Caco-2 (cell line): ENCODE measurements around the gene RTN4RL1. TPM values are rescaled to one million over a fixed set of nuclear protein-coding genes. Genes with fewer than 3 reads are reported as not detected.

ENCODE experiments used
- BruUV-seq: library from RNA; stranded (reverse); fragments of 400-500 nt; replicated peaks from 2 replicates; lab custom pipeline; 2021; lab: Mats Ljungman, UMichigan
- CTCF ChIA-PET: fragments of 300-600 bp; sonication (Branson Sonifier 250); formaldehyde crosslinking; loops from one replicate; lab custom pipeline; 2022; ENCODE audit warnings: antibody characterized with exemption; lab: Charles Lee
- POLR2A ChIA-PET: fragments of 300-600 bp; sonication (Branson Sonifier 250); formaldehyde crosslinking; loops from one replicate; lab custom pipeline; 2022; ENCODE audit warnings: antibody characterized with exemption; lab: Charles Lee
- DNase-seq, 2 experiments: peaks; one replicate each; pipeline versions ENCODE4 v3.0.0 to v3.0.0-alpha.2; 2020 to 2022
- H3K27me3 ChIP-seq: replicated peaks from 2 replicates; pipeline ENCODE4 v1.6.0; 2011; ENCODE audit warnings: low read length; ENCODE audit not compliant: control insufficient read depth, insufficient read depth
- H3K36me3 ChIP-seq: 2 replicates; pipeline ENCODE4 v1.5.1; 2011; ENCODE audit warnings: low read length; ENCODE audit not compliant: control insufficient read depth, insufficient read depth
- H3K4me1 ChIP-seq: fragments of 250-450 bp; sonication (Bioruptor Pico); 2 replicates; pipeline ENCODE4 v1.5.1; 2020; ENCODE audit warnings: mild to moderate bottlenecking
- H3K4me3 ChIP-seq: 2 replicates; pipeline ENCODE4 v1.5.1; 2011; ENCODE audit warnings: low read depth, mild to moderate bottlenecking, control low read depth, low read length
- H3K9me3 ChIP-seq: fragments of 250-450 bp; sonication (Bioruptor Pico); 2 replicates; pipeline ENCODE4 v1.5.1; 2020; ENCODE audit warnings: mild to moderate bottlenecking, moderate library complexity
- H3K27ac Mint-ChIP-seq: one replicate; pipeline ENCODE4 v1.8.0; 2022; ENCODE audit warnings: mixed read lengths; ENCODE audit not compliant: unreplicated experiment
- H3K27me3 Mint-ChIP-seq: one replicate; pipeline ENCODE4 v1.8.0; 2022; ENCODE audit warnings: mixed read lengths; ENCODE audit not compliant: insufficient read depth, unreplicated experiment
- H3K36me3 Mint-ChIP-seq: one replicate; pipeline ENCODE4 v1.8.0; 2022; ENCODE audit warnings: mild to moderate bottlenecking, mixed read lengths; ENCODE audit not compliant: insufficient read depth, unreplicated experiment
- H3K4me1 Mint-ChIP-seq: one replicate; pipeline ENCODE4 v1.8.0; 2022; ENCODE audit warnings: low read depth, mixed read lengths; ENCODE audit not compliant: unreplicated experiment
- H3K4me3 Mint-ChIP-seq: one replicate; pipeline ENCODE4 v1.8.0; 2022; ENCODE audit warnings: mild to moderate bottlenecking, moderate library complexity, mixed read lengths; ENCODE audit not compliant: unreplicated experiment
- H3K9me3 Mint-ChIP-seq: one replicate; pipeline ENCODE4 v1.8.0; 2022; ENCODE audit warnings: mixed read lengths; ENCODE audit not compliant: unreplicated experiment
- CTCF ChIP-seq, 2 experiments: fragments of 200-600 bp in 1 of 2; IDR thresholded peaks; 1 replicate in 1 of 2; 2 replicates in 1 of 2; pipeline versions ENCODE4 v1.5.1 to v1.8.0; 2011 to 2022; ENCODE audit warnings: antibody characterized with exemption in 1 of 2, control low read depth in 1 of 2, inconsistent platforms in 1 of 2, low read depth in 1 of 2, low read length in 1 of 2, mild to moderate bottlenecking in 1 of 2, moderate library complexity in 1 of 2; ENCODE audit not compliant: insufficient read depth in 1 of 2, severe bottlenecking in 1 of 2, unreplicated experiment in 1 of 2
- intact Hi-C: fragments of 100-400 bp; cut with micrococcal nuclease; formaldehyde crosslinking; loops from one replicate; pipeline ENCODE4 v1.10.0; 2022; ENCODE audit not compliant: unreplicated experiment
- total RNA-seq: library from RNA; stranded (reverse); gene quantifications from 2 replicates; pipeline ENCODE4 v1.2.3, GENCODE V29; 2022

Gene RTN4RL1
- total RNA-seq, 1 experiment from 2014 or later = 0.54 TPM

- peaks cover 7% of the 10 kb centered on the region for H3K4me1 Mint-ChIP-seq
- BruUV-seq = no TSS peak
- no peak overlapping the region for H3K27ac Mint-ChIP-seq
- H3K4me3 ChIP-seq = no peak overlapping the region
- H3K27me3 ChIP-seq = no peaks in the 10 kb centered on the region
- H3K4me1 ChIP-seq = 0 out of 2 replicates have a peak, but pooled peaks cover 6% of the 10 kb centered on the region
- intact Hi-C loops = no loop called here
- POLR2A ChIA-PET = no interaction called here
- CTCF ChIA-PET = no interaction called here
- DNase-seq = no peak
- no peaks in the 10 kb centered on the region for H3K9me3 Mint-ChIP-seq
- no peaks in the 10 kb centered on the region; the same call in 1 of the 2 replicates for H3K36me3 ChIP-seq
- no peak overlapping the region for H3K4me3 Mint-ChIP-seq
- H3K27me3 Mint-ChIP-seq = no peaks in the 10 kb centered on the region
- TF ChIP-seq CTCF (IDR thresholded peaks at IDR 0.05; ENCODE audit: insufficient read depth in 1 of 2, low read depth in 1 of 2, low read length in 1 of 2, severe bottlenecking in 1 of 2, unreplicated experiment in 1 of 2) = no peak
- H3K9me3 ChIP-seq = no peaks in the 10 kb centered on the region
- H3K36me3 Mint-ChIP-seq = peaks cover 5% of the 10 kb centered on the region
Observed at GRCh38 chr17:2071455-2072281, 46.5 kb upstream of the RTN4RL1 start.

GRCh38 chr17:2071024-2071385, 45.9 kb upstream of the RTN4RL1 start:
- ChIA-PET POLR2A (no interaction called here), CTCF (no interaction called here)
- Mint-ChIP-seq H3K4me1 (peaks cover 8% of the 10 kb centered on the region), H3K27me3 (no peaks in the 10 kb centered on the region), H3K27ac (no peak overlapping the region), H3K9me3 (no peaks in the 10 kb centered on the region), H3K4me3 (no peak overlapping the region), H3K36me3 (peaks cover 5% of the 10 kb centered on the region)
- H3K27me3 ChIP-seq = no peaks in the 10 kb centered on the region
- 0 out of 2 replicates have a peak, but pooled peaks cover 6% of the 10 kb centered on the region for H3K4me1 ChIP-seq
- TF ChIP-seq CTCF (IDR thresholded peaks at IDR 0.05; ENCODE audit: insufficient read depth in 1 of 2, low read depth in 1 of 2, low read length in 1 of 2, severe bottlenecking in 1 of 2, unreplicated experiment in 1 of 2) = no peak
- no peak for DNase-seq
- no TSS peak for BruUV-seq
- intact Hi-C loops = no loop called here
- H3K36me3 ChIP-seq = no peaks in the 10 kb centered on the region; the same call in 1 of the 2 replicates
- H3K9me3 ChIP-seq = no peaks in the 10 kb centered on the region
- H3K4me3 ChIP-seq = no peak overlapping the region

GRCh38 chr17:2070241-2071023, 45.3 kb upstream of the RTN4RL1 start:
- TF ChIP-seq CTCF (IDR thresholded peaks at IDR 0.05; ENCODE audit: insufficient read depth in 1 of 2, low read depth in 1 of 2, low read length in 1 of 2, severe bottlenecking in 1 of 2, unreplicated experiment in 1 of 2) = peak in 1 of 2 experiments; percentile 30
- no peak overlapping the region for H3K4me3 Mint-ChIP-seq
- ChIA-PET CTCF (no interaction called here), POLR2A (no interaction called here)
- H3K27me3 Mint-ChIP-seq = no peaks in the 10 kb centered on the region
- BruUV-seq = no TSS peak
- intact Hi-C loops = no loop called here
- no peak for DNase-seq
- no peak overlapping the region for H3K27ac Mint-ChIP-seq
- no peak overlapping the region for H3K4me3 ChIP-seq
- 0 out of 2 replicates have a peak, but pooled peaks cover 6% of the 10 kb centered on the region for H3K4me1 ChIP-seq
- H3K36me3 Mint-ChIP-seq = peaks cover 10% of the 10 kb centered on the region
- H3K9me3 Mint-ChIP-seq = no peaks in the 10 kb centered on the region
- H3K27me3 ChIP-seq = no peaks in the 10 kb centered on the region
- H3K36me3 ChIP-seq = no peaks in the 10 kb centered on the region; the same call in 1 of the 2 replicates
- H3K9me3 ChIP-seq = no peaks in the 10 kb centered on the region
- H3K4me1 Mint-ChIP-seq = peaks cover 8% of the 10 kb centered on the region
